ENCODE measurements around the gene STX16.
A peak's percentile ranks its signal among the peaks of the same experiment; 100 is the strongest.

The STX16 gene, protein sequence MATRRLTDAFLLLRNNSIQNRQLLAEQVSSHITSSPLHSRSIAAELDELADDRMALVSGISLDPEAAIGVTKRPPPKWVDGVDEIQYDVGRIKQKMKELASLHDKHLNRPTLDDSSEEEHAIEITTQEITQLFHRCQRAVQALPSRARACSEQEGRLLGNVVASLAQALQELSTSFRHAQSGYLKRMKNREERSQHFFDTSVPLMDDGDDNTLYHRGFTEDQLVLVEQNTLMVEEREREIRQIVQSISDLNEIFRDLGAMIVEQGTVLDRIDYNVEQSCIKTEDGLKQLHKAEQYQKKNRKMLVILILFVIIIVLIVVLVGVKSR

DNA sequence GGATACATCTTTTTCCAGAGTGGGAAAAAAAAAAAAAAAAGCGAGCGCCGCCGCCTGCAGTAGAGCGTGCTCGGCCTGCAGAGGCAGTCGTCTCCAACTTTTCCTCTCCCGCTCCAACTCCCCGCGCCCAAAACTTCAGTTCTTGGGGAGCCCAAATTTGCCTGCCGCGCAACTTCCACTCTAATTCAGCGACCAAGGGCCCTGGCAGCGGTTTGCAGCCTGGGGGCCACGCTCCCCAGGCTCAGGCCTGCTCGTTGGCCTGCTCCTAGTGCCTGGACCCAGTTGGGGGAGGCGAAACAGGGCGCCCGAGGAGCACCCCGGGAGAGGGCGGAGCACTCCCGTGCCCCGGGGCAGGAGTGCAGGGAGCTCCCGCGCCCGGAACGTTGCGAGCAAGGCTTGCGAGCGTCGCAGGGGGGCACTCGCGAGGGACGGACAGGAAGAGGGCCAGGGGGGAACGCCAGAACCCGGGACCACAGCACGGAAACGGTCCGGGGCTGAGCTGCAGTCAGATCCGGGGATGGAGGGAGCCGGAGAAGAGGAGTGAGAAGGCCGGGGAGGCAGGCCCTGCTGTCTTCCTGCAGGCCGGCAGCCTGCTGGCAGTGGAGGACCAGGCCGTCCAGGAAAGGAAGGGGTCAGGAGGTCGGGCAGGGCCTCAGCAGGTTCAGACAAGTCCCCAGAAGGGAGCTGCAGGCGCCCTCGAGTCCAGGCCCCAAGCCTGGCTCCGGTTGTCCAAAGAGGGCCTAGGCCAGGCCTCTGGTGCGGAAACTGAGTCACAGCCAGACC is at the start of gene STX16:
STX16 (plus strand) TSS at position 508 of the 783 bp plus-strand sequence. CDS start 724 bp downstream, outside the sequence.
- peak; percentile 79 to 84 for DNase-seq (ENCODE audit: low read depth in 2 of 2)

DNA sequence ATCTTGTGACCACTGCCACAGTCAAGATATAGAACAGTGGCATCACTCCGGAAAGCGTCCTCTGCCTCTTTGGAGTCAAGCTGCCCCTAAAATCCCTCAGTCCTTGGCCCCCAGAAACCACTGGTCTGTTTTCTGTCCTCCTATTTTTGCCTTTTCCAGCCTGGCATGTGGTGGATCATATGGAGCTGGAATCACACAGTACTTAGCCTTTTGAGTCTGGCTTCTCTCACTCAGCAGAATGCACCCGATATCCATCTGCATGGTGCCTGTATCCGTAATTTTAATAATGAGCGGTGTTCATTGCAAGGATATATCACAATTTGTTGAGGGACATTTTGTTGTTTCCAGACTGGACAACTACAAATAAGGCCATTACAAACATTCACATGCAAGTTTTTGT is 49.0 kb upstream of the STX16 start:
- DNase-seq (ENCODE audit: low read depth in 2 of 2), result no peak

DNA sequence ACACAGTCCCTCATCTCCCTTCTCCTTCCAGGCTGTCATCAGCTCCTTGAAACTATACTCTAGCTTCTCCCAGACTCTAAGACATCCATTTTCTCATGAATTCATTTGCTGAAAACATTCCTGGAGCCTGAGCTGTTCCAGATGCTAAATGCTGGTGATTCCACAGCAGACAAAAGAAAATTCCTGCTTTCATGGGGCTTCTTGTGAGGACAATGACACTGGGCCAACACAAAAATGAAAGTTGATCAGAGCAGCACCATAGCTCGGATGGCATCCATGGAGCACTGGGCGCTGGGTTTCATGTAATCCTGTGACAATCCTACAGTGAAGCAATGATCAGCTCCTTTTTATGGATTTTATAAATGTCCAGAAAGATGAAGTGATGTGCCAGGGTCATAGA is 47.4 kb upstream of the STX16 start:
- DNase-seq (ENCODE audit: low read depth in 2 of 2), result no peak

DNA sequence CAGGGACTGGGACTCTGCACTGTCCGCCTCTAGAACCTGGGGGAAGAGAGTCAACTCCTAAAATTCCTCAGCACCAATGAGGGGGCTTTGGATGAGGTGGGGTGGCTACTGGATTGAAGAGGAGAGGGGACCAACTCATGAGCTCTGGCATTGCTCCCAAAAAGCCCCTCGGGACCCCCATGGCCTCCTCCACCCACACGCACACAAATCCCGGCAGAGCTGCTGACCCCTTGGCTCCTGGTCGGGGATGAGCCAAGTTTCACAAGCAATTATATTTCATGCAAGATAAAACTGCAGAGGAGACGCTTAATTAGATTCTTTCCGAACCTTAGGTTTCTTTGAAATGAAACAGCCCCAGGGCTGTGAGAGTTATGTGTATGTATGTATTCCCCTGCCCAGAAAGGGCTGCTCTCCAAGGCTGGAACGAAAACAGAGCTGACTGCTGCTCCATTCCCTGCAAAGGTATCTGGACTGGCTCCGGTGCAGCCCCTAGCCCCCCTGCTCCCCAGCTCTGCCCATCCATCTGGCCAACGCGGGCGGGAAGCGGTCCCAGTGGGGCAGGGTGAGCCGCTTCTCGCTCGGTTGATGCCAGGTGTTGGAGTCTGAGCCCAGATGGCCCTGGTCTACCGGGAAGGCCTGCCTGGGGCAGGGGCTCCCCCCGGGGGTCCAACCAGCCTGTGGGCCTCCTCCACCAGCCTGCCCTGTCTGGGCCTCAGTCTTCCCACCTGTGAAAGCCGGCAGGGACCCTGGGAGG is 46.8 kb upstream of the STX16 start:
- no peak for DNase-seq (ENCODE audit: low read depth in 2 of 2)

DNA sequence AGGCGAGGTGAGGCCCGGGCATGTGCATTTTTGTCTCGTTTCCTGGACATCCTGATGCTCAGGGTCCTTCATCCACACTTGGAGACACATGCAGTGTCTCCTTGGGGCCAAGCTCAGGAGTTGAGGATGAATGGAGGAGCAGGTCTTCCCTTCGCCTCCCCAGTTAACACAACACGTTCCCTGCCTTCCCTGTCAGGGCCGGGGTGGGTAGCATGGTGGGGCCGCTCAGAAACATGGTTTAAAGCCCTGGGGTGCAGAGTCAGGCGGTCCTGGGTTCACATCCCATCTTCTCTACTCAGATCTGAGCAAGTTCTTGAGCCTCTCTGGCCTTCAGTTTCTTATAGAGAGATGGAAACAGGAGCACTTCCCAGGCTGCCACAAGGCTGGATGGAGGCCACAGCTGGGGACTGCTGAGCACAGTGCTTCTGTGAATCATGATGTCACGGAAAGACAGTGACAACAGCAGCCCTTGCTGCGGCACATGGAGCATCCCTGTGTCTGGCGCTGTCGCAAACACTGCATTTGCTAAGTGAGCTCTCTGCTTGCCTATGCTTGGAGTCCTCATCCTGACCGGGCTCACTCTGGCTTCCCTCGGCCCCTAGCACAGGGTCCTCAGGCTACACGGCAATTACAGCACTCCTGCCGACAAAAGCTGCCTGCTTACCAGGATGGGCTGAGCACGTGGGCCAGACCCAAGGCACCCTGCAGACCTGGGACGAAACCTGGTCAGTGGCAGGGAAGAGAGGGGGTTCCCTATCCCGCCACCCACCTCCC is 45.6 kb upstream of the STX16 start:
- DNase-seq (ENCODE audit: low read depth in 2 of 2), result no peak

DNA sequence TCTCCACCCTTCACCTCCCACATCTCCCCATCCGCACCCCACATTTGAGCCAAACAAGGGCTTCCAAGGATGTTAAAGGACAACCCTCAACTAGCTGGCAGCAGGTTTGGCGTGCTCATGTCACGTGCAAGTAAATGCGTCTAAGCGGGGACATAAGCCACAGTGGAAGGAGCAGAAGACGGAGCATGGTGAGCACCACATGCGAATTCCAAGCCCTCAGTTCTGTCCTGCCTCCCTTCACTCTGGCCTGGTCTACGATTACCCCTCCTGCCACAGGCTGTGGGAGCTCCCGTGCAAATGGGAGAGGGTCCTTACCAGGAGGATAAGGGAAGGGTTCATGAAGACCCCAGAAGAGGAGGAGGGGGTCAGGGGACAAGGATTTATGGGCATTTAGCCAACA is 44.9 kb upstream of the STX16 start:
- DNase-seq (ENCODE audit: low read depth in 2 of 2), result no peak

DNA sequence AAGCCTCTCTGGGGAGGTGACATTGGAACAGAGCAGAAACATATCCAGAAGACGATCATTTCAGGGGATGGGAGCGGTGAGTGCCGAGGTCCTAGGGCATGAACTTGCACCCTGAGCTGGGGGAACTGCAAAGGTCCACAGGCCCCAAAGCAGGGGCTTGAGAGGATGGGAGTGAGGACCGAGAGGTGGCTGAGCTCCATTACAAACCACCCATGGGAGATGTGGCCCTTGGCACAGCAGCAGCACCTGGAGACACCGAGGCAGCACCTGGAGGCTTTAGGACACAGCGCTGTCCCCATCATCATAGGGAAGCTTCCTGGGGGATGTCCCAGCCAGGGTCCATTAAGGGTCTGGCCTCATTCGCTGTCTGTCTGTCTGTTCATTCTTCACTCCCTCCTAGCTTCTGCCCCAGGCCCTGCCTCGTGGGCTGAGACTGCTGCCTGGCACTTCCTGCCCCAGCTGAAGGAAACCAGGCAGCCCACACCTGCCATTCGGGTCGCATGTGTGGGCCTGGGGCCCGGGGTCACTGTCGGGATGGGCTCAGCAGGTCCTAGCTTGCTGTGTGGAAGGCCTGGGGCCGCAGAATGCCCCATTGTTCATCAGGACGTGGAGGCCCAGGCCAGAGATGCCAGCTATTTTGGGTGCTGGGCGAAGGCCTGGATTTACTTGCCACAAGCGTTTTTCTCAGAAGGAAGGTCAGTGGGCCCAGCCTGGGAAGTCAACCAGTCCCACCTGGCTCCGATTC is 42.8 kb upstream of the STX16 start:
- DNase-seq (ENCODE audit: low read depth in 2 of 2), result no peak

DNA sequence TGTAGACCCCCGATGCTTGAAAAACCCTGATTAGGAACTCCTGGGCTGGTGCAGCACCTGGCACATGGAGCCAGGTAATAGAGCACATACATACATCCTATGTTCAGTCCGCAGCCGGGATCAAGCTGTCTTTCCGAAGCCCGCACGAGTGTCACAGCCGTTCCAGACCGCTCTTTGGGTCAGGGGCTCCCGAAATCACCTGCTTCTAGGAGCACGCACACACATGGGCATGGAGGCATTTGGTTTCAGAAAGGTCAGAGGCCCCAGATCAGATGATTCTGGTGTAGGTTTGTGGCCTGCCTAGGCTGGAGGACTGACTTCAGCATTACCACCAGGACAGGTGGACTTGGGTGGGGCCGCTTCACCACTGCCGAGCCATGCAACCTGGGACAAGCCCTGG is 42.1 kb upstream of the STX16 start:
- DNase-seq (ENCODE audit: low read depth in 2 of 2), result no peak

GRCh38 chr20:58610071-58610800 is 40.8 kb upstream of the STX16 start:
- DNase-seq (ENCODE audit: low read depth in 2 of 2), result no peak

DNA sequence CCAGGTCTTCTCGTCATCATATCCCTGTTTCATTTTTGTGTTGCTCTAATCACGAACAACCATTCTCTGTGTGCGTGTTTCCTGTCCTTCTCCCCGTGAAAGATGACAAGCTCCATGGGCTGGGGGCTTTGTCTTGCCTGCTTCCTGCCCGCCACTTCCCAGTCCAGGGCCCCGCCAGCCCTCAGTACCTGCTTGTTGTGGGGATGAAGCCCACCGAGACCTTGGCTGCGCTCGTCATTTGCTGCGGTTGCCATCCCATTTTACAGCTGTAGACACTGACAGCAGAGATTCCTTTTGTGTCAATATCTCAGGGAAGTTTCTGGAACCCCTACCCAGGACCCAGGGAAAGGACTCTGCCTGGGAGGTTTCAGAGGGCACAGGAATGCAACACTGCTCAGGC is 40.3 kb upstream of the STX16 start:
- no peak for DNase-seq (ENCODE audit: low read depth in 2 of 2)

GRCh38 chr20:58611236-58612030 is 39.6 kb upstream of the STX16 start:
- no peak for DNase-seq (ENCODE audit: low read depth in 2 of 2)

GRCh38 chr20:58612121-58612691 is 38.9 kb upstream of the STX16 start:
- no peak for DNase-seq (ENCODE audit: low read depth in 2 of 2)

- no peak for DNase-seq (ENCODE audit: low read depth in 2 of 2)
These were observed 37.8 kb upstream of the STX16 start for GRCh38 chr20:58613061-58613854.

DNA sequence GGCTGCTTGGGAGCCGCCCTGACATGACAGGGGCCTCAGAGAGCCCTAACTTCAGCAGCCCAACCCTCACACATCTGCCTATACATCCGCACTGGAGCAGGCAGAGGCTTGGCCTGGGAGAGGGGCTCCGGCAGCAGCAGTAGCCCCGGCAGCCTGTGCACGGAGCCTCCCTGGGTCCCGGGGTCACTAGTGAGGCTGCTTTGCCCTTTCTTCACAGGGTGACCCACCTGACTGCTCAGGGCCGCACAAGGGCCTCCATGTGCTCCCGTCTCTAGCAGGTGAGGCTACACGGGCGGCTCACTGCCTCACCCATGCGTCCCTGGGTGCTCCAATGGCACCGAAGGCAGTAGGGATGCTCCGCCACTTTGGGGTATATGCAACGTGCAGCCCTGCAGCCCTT is 36.7 kb upstream of the STX16 start:
- no peak for DNase-seq (ENCODE audit: low read depth in 2 of 2)

- no peak for DNase-seq (ENCODE audit: low read depth in 2 of 2)
These were observed 35.9 kb upstream of the STX16 start for GRCh38 chr20:58614984-58615760.

DNA sequence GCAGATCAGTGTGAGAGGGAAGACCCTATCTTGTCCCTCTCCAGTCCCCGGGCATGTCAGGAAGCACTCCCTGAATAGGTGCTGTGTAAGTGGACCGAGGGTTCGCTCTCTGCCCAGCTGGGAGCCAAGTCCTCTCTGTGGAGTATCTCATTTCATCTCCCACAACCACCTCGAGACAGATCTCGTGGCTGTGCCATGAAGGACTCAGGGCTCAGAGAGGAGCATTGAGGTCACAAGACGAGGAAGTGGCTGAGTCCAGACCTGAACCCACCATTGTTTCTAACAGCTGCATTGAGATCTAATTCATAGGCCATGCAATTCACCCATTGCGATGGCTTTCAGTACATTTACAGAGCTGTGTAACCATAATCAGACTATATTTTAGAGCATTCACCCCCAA is 34.7 kb upstream of the STX16 start:
- DNase-seq (ENCODE audit: low read depth in 2 of 2), result no peak

DNA sequence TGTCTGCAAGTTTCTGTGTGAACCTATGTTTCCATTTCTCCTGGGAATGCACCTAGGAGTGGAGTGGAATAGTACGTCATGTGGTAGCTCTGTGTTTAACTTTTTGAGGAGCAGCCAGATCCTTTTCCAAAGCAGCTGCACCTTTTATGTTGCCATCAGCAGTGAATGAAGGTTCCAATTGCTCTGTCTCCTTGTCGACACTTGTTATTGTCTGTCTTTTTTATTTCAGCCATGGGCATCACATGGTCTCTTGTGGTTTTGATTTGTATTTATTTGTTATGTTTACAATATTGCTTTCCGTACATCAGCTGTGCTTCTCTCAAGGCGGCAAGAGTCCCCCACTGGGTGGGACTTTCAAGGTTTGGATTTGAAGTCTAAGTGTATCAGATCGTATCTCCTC is 33.9 kb upstream of the STX16 start:
- DNase-seq (ENCODE audit: low read depth in 2 of 2), result no peak
